ENCODE data around the gene CORO7.
"Not testable (repeated sequence)": the region's sequence is repeated elsewhere in the genome, so short reads cannot be mapped to it uniquely, and the experiment has no call there.

CORO7 gene

GRCh38 chr16:4399001-4399730, 17.2 kb downstream of the CORO7 start:
- no peak for DNase-seq

- DNase-seq: no peak
Measured at GRCh38 chr16:4395055-4395726, 21.2 kb downstream of the CORO7 start.

- not testable (repeated sequence) for DNase-seq
Measured at GRCh38 chr16:4393850-4394249, 22.5 kb downstream of the CORO7 start.

- DNase-seq: no peak
Measured at GRCh38 chr16:4393240-4393600, 23.2 kb downstream of the CORO7 start.

GRCh38 chr16:4392382-4393239, 23.8 kb downstream of the CORO7 start:
- DNase-seq: no peak

- DNase-seq: no peak
Measured at GRCh38 chr16:4391631-4392381, 24.6 kb downstream of the CORO7 start.

- no peak for DNase-seq
Measured at GRCh38 chr16:4390266-4391260, 25.8 kb downstream of the CORO7 start.

- no peak for DNase-seq
Measured at GRCh38 chr16:4389051-4389955, 27.1 kb downstream of the CORO7 start.

- DNase-seq: no peak
Measured at GRCh38 chr16:4388271-4389021, 27.9 kb downstream of the CORO7 start.

GRCh38 chr16:4387781-4388180, 28.6 kb downstream of the CORO7 start:
- DNase-seq: no peak

GRCh38 chr16:4386951-4387565, 29.3 kb downstream of the CORO7 start:
- no peak for DNase-seq

GRCh38 chr16:4386451-4386805, 30.0 kb downstream of the CORO7 start:
- no peak for DNase-seq

GRCh38 chr16:4385789-4386450, 30.5 kb downstream of the CORO7 start:
- no peak for DNase-seq

GRCh38 chr16:4385066-4385788, 31.2 kb downstream of the CORO7 start:
- no peak for DNase-seq

GRCh38 chr16:4384509-4384942, 31.9 kb downstream of the CORO7 start:
- DNase-seq: no peak

- DNase-seq: no peak
Measured at GRCh38 chr16:4383591-4384444, 32.6 kb downstream of the CORO7 start.

GRCh38 chr16:4382795-4383357, 33.5 kb downstream of the CORO7 start:
- DNase-seq: no peak

Data from activated naive CD4-positive, alpha-beta T cell treated with anti-CD3 and anti-CD28 coated beads, Interleukin-2, amount 50 U/mL, for 16 hours (primary cell).